KG1 (cell line): ENCODE data around the gene MSH3.
"Not testable (repeated sequence)": the region's sequence is repeated elsewhere in the genome, so short reads cannot be mapped to it uniquely, and the experiment has no call there.

Source experiments
- DNase-seq: peaks from one replicate; lab custom pipeline; 2025; lab: John Stamatoyannopoulos, UW

The MSH3 gene

GRCh38 chr5:80706835-80707447, 52.5 kb downstream of the MSH3 start:
- no peak for DNase-seq

- DNase-seq: no peak
These were observed 53.2 kb downstream of the MSH3 start for GRCh38 chr5:80707645-80708044.

- DNase-seq: no peak
These were observed 56.8 kb downstream of the MSH3 start for GRCh38 chr5:80711216-80711615.

GRCh38 chr5:80711938-80712337, 57.5 kb downstream of the MSH3 start:
- no peak for DNase-seq

GRCh38 chr5:80712919-80713318, 58.5 kb downstream of the MSH3 start:
- no peak for DNase-seq

GRCh38 chr5:80713631-80714030, 59.2 kb downstream of the MSH3 start:
- no peak for DNase-seq

GRCh38 chr5:80714570-80715298, 60.3 kb downstream of the MSH3 start:
- DNase-seq: no peak

- DNase-seq: no peak
These were observed 61.4 kb downstream of the MSH3 start for GRCh38 chr5:80715887-80716286.

GRCh38 chr5:80720181-80720580, 65.7 kb downstream of the MSH3 start:
- DNase-seq: no peak

- no peak for DNase-seq
These were observed 68.5 kb downstream of the MSH3 start for GRCh38 chr5:80722916-80723315.

- DNase-seq: no peak
These were observed 71.0 kb downstream of the MSH3 start for GRCh38 chr5:80725446-80725845.

- DNase-seq: no peak
These were observed 82.3 kb downstream of the MSH3 start for GRCh38 chr5:80736730-80737129.

- no peak for DNase-seq
These were observed 84.0 kb downstream of the MSH3 start for GRCh38 chr5:80738466-80738865.

- DNase-seq: no peak
These were observed 84.6 kb downstream of the MSH3 start for GRCh38 chr5:80739057-80739456.

GRCh38 chr5:80739496-80739895, 85.0 kb downstream of the MSH3 start:
- DNase-seq: no peak

- no peak for DNase-seq
These were observed 85.4 kb downstream of the MSH3 start for GRCh38 chr5:80739898-80740297.

GRCh38 chr5:80740488-80740887, 86.0 kb downstream of the MSH3 start:
- DNase-seq: not testable (repeated sequence)

GRCh38 chr5:80740999-80741398, 86.5 kb downstream of the MSH3 start:
- DNase-seq: no peak

GRCh38 chr5:80744149-80744548, 89.7 kb downstream of the MSH3 start:
- no peak for DNase-seq

- no peak for DNase-seq
These were observed 91.0 kb downstream of the MSH3 start for GRCh38 chr5:80745490-80745889.

- DNase-seq: no peak
These were observed 93.5 kb downstream of the MSH3 start for GRCh38 chr5:80747922-80748321.

GRCh38 chr5:80752427-80752826, 98.0 kb downstream of the MSH3 start:
- no peak for DNase-seq

- no peak for DNase-seq
These were observed 99.3 kb downstream of the MSH3 start for GRCh38 chr5:80753712-80754111.

GRCh38 chr5:80754900-80755299, 100.4 kb downstream of the MSH3 start:
- DNase-seq: no peak
